Parathyroid adenoma (tissue), 2 donors: ENCODE results near the gene PSD4.

Experiments
- H2AFZ ChIP-seq: fragments of 300-600 bp; sonication (generic); one replicate; pipeline ENCODE4 v1.7.0; 2017; ENCODE audit warnings: antibody characterized with exemption, mild to moderate bottlenecking
- H3K27ac ChIP-seq: fragments of 300-600 bp; sonication (generic); one replicate; pipeline ENCODE4 v1.7.0; 2017
- H3K27me3 ChIP-seq: fragments of 300-600 bp; sonication (generic); one replicate; pipeline ENCODE4 v1.7.0; 2017; ENCODE audit warnings: low read length; ENCODE audit not compliant: control insufficient read depth, insufficient read depth
- H3K36me3 ChIP-seq: fragments of 300-600 bp; sonication (generic); one replicate; pipeline ENCODE4 v1.7.0; 2017; ENCODE audit warnings: low read length; ENCODE audit not compliant: control insufficient read depth, insufficient read depth
- H3K4me1 ChIP-seq: fragments of 300-600 bp; sonication (generic); one replicate; pipeline ENCODE4 v1.7.0; 2017; ENCODE audit warnings: control low read depth
- H3K4me2 ChIP-seq: fragments of 300-600 bp; sonication (generic); one replicate; pipeline ENCODE4 v1.7.0; 2017; ENCODE audit warnings: low read length
- H3K4me3 ChIP-seq: fragments of 300-600 bp; sonication (generic); one replicate; pipeline ENCODE4 v1.7.0; 2017; ENCODE audit warnings: low read depth, low read length
- H3K79me2 ChIP-seq: fragments of 300-600 bp; sonication (generic); one replicate; pipeline ENCODE4 v1.7.0; 2017; ENCODE audit warnings: control low read depth
- H3K9ac ChIP-seq: fragments of 300-600 bp; sonication (generic); one replicate; pipeline ENCODE4 v1.7.0; 2017; ENCODE audit warnings: mild to moderate bottlenecking
- H3K9me3 ChIP-seq: fragments of 300-600 bp; sonication (generic); one replicate; pipeline ENCODE4 v1.7.0; 2017; ENCODE audit warnings: low read length; ENCODE audit not compliant: control insufficient read depth
- TF ChIP-seq, protein P1 (sequence below): fragments of 300-600 bp; sonication (generic); IDR thresholded peaks from one replicate; pipeline ENCODE4 v1.7.0; 2017; ENCODE audit warnings: antibody characterized with exemption, mild to moderate bottlenecking
- donor health status: primary hyperparathyroidism.

The PSD4 gene

DNA sequence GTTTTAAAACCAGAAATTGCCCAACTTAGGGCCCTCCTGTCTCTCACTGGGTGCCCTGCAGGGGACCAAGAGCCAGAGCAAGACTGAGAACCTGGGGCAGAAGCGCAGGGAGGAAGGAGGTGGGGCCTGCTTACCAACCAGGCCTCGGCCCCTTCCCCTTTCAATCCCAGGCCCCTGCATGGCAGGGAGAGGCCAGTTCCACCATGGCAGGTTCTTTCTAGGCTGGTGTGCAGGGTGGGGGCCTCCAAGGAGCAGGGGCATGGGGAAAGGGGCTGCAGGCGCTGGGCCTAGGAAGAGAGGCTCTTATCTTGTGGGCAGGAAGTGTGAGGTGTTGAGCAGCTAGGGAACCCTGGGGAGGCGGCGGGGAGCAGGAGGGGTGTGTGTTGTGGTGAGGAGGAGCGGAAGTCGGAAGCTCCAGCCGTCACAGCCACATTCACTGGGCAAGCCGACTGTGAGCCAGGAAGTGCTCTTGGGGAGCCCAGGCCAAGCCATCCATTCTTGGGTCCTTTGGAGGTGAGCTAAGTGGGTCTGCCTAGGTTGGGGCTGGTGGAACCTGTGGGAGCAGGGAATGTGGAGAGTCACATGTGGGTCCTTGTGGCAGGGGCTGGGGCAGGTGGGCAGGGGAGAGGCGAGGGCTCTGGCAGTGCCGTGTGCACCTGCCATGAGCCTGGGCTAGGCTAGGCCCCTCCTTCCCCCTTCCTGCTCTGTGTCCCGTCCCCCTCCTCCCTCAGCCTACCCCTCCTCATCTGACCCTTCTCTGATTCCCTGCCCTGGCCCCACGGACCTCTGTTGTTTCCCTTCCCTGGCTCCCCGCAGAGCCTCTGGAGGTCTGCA lies at the start of gene PSD4:
Gene PSD4, plus strand, starts transcription at position 430 of the 834 bp plus-strand sequence. CDS start 8,486 bp downstream, outside the sequence.
- H3K4me1 ChIP-seq, result peaks cover 22% of the 10 kb centered on the region
- H3K4me3 ChIP-seq, result peak within 1 kb of the TSS; percentile 7
- TF ChIP-seq, protein P1, sequence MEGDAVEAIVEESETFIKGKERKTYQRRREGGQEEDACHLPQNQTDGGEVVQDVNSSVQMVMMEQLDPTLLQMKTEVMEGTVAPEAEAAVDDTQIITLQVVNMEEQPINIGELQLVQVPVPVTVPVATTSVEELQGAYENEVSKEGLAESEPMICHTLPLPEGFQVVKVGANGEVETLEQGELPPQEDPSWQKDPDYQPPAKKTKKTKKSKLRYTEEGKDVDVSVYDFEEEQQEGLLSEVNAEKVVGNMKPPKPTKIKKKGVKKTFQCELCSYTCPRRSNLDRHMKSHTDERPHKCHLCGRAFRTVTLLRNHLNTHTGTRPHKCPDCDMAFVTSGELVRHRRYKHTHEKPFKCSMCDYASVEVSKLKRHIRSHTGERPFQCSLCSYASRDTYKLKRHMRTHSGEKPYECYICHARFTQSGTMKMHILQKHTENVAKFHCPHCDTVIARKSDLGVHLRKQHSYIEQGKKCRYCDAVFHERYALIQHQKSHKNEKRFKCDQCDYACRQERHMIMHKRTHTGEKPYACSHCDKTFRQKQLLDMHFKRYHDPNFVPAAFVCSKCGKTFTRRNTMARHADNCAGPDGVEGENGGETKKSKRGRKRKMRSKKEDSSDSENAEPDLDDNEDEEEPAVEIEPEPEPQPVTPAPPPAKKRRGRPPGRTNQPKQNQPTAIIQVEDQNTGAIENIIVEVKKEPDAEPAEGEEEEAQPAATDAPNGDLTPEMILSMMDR, result no peak
- no peaks in the 10 kb centered on the region for H3K79me2 ChIP-seq
- H3K27me3 ChIP-seq, result no peaks in the 10 kb centered on the region
- H3K9ac ChIP-seq, result no peak within 1 kb of the TSS
- H3K36me3 ChIP-seq, result no peaks in the 10 kb centered on the region
- no peak within 1 kb of the TSS for H2AFZ ChIP-seq
- no peak within 1 kb of the TSS for H3K27ac ChIP-seq
- no peaks in the 10 kb centered on the region for H3K9me3 ChIP-seq
- no peak within 1 kb of the TSS for H3K4me2 ChIP-seq

DNA sequence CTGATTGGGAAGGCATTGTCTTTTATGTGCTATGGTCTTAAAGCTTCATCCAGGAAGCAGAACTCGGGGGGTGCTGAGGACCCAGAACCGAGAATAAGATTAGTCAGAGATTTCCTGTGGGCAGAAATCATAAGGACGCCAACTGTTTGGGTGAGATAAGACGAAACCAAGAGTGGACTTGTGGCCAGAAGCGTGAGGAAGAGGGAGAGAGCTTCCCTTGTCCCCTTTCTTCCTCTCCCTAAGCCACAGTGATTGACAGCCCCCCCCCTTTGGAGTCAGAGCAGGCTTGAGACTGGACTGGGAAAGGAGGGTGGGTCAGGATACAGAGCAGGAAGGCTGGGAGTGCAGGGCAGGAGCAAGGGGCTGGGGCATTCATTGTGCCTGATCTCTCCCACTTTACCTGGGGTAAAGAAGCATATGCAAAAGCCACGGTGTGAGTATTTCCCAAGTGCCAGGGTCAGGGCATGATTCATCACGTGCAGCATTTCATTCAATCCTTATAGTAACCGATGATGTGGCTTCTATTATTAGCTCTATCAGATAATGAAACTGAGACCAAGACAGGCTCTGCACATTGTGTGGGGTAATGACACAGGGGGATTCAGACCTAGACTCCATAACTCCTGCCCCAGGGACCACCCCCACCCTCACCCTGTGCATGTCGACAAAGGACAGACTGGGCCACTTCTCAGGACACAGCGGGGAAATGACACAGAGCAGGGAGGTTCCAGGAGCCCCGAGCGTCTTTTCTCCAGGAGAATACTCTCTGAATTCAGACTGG lies 49.4 kb upstream of the PSD4 start:
- H3K4me1 ChIP-seq, result no peaks in the 10 kb centered on the region
- no peak overlapping the region for H3K27ac ChIP-seq
- TF ChIP-seq, protein P1, result no peak
- H3K4me2 ChIP-seq, result no peak overlapping the region
- H3K79me2 ChIP-seq, result no peaks in the 10 kb centered on the region
- H3K9ac ChIP-seq, result no peak overlapping the region
- H3K36me3 ChIP-seq, result no peaks in the 10 kb centered on the region
- no peak overlapping the region for H2AFZ ChIP-seq
- no peak overlapping the region for H3K4me3 ChIP-seq
- H3K27me3 ChIP-seq, result no peaks in the 10 kb centered on the region
- no peaks in the 10 kb centered on the region for H3K9me3 ChIP-seq

DNA sequence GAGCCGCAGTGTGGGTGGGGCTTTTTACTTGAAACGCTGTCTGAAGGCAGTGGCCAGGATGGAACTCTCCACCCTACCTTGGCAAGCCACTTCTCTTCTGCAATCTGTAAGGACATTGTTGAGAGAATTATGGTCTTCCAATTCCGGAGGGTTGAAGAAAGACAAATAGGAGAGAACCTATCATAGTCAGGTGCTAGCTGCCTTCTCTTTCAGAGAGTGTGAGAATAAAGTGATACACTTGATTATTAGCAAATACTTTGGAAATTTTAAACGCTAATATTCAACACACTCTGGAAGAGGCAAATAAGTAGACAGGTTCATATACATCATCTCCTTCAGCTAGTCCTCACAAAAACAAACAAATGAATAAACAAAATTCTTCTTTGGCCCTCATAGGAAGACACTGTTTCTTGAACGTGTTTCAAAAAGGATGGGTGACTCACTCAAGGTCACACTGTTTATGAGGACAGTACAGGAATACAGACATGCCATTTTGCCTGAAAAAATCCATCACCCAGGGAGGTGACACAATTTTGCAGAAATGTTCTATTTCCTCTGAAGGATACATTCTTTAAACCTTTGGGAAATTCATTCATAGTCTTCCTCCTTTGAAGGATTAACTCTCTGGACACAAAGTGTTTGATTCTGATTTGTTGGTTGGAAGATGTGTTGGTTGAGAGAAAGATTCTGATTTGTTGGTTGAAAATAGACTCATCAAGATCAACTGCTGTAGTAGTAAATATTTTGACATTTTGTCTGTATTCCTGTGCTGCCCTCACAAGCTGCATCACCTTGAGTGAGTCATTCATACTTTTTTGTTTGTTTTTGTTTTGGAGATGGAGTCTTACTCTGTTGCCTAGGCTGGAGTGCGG lies 48.6 kb upstream of the PSD4 start:
- no peak overlapping the region for H3K27ac ChIP-seq
- no peaks in the 10 kb centered on the region for H3K9me3 ChIP-seq
- no peak overlapping the region for H3K4me3 ChIP-seq
- H3K4me1 ChIP-seq, result no peaks in the 10 kb centered on the region
- no peak overlapping the region for H2AFZ ChIP-seq
- H3K79me2 ChIP-seq, result no peaks in the 10 kb centered on the region
- no peak overlapping the region for H3K9ac ChIP-seq
- TF ChIP-seq, protein P1, result no peak
- H3K27me3 ChIP-seq, result no peaks in the 10 kb centered on the region
- no peaks in the 10 kb centered on the region for H3K36me3 ChIP-seq
- no peak overlapping the region for H3K4me2 ChIP-seq

DNA sequence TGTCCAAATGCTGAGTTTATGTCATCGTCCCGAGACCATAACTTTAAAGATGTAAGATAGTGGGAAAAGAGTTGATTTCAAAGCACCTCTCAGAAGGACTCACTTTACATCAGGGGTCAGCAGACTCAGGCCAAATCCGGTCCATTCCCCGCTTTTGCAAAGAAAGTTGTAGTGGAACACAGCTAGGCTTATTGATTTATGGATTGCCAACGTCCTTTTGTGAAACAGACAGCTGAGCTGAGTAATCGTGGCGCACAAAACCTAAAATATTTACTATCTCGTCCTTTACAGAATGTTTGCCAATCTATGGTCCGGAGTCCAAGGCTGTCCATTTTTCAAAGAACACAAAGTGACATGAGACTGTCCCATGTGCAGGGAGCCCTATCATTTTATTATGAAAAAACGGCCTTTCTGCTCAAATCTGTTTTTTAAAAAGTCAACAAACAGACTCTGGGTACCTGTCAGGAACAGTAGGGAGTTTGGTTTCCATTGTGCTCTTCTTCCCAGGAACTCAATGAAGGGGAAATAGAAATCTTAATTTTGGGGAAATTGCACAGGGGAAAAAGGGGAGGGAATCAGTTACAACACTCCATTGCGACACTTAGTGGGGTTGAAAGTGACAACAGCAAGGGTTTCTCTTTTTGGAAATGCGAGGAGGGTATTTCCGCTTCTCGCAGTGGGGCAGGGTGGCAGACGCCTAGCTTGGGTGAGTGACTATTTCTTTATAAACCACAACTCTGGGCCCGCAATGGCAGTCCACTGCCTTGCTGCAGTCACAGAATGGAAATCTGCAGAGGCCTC lies 46.7 kb upstream of the PSD4 start, which contains the start of gene IL1RN:
Gene IL1RN, plus strand, starts transcription at position 754 of the 801 bp plus-strand sequence. Its CDS starts 27 bp downstream, at position 781.
- Histone ChIP-seq H3K36me3 (no peaks in the 10 kb centered on the region), H3K9ac (no peak within 1 kb of the TSS), H3K4me1 (no peaks in the 10 kb centered on the region), H3K4me3 (no peak within 1 kb of the TSS), H3K27me3 (no peaks in the 10 kb centered on the region), H3K9me3 (no peaks in the 10 kb centered on the region), H3K27ac (no peak within 1 kb of the TSS), H3K4me2 (no peak within 1 kb of the TSS), H2AFZ (no peak within 1 kb of the TSS), H3K79me2 (no peaks in the 10 kb centered on the region)
- TF ChIP-seq, protein P1, result no peak
